Epithelial cell of esophagus (primary cell): ENCODE data around the gene GALNT12.

Experiments
- DNase-seq: peaks from one replicate; pipeline ENCODE4 v3.0.0; 2010; ENCODE audit warnings: low read depth
- H3K4me3 ChIP-seq: 2 replicates; pipeline ENCODE4 v1.5.1; 2011; ENCODE audit warnings: mild to moderate bottlenecking, low read length, control low read depth
- CTCF ChIP-seq: IDR thresholded peaks from 2 replicates; pipeline ENCODE4 v1.5.1; 2011; ENCODE audit warnings: low read depth, mild to moderate bottlenecking, low read length, control low read depth, inconsistent platforms; ENCODE audit not compliant: insufficient read depth; ENCODE audit errors: missing control alignments

Gene GALNT12

DNA sequence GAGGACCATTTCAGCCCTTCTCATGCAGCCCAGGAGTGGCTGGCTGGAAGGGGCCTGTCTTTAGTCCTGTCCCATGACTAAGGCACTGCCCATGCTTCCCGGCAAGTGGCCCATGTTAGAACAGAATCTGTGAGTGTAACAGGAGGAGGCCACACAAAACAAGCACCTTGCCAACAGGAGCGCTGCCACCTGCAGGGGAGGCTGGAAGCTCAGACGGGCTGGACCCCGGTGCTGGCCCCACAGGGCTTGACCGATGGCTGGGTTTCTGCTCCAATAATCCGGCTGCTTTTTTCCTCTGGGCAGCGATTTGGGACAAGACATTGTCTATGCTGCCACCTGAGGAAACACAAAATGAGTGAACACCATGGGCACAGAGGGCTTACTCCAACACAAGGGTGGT, 39.6 kb upstream of the GALNT12 start:
- no peak for DNase-seq
- H3K4me3 ChIP-seq, result no peak overlapping the region
- TF ChIP-seq CTCF, result no peak

GRCh38 chr9:98768344-98768743, 39.1 kb upstream of the GALNT12 start:
- TF ChIP-seq CTCF, result no peak
- no peak overlapping the region for H3K4me3 ChIP-seq
- no peak for DNase-seq

GRCh38 chr9:98770717-98771116, 36.8 kb upstream of the GALNT12 start:
- TF ChIP-seq CTCF, result no peak
- no peak overlapping the region for H3K4me3 ChIP-seq
- DNase-seq, result no peak

GRCh38 chr9:98771209-98771874, 36.1 kb upstream of the GALNT12 start:
- no peak for TF ChIP-seq CTCF
- H3K4me3 ChIP-seq, result no peak overlapping the region
- DNase-seq, result no peak

DNA sequence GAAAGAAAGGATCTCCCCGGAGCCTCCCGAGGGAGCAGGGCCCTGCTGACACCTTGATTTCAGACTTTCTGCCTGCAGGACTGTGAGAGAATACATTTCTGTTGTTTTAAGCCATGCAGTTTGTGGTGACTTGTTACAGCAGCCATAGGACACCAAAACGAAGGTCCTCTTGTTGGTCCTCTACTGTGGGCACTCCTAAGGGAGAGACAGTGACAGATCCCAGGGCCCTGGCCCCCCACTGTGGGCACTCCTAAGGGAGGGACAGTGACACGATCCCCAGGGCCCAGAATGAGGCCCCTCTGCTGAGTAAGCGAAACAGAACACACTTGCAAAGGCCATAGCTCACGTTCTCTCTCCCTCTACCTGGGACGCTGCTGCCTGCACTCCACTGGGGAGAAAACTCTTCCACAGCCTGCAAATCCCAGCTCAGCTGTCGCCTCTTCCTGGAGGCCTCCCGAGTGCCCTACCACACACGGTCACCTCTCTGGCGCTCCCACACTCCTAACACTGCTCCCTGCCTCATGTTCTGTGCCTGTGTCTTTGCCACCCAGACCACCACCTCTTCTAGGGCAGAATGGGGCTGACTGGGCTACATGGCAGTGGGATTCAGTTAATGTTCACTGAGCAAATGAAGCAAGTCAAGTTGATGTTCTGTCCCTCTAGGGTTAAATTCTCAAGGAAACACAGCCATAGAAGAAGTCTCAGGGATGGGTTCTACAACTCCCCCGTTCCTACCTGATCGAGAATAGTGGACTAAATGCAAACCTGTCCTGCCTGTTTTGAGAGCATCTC, 34.9 kb upstream of the GALNT12 start:
- H3K4me3 ChIP-seq, result no peak overlapping the region
- TF ChIP-seq CTCF, result no peak
- DNase-seq, result no peak

- no peak for DNase-seq
- no peak overlapping the region for H3K4me3 ChIP-seq
- TF ChIP-seq CTCF, result no peak
Observed at GRCh38 chr9:98773721-98774120, 33.7 kb upstream of the GALNT12 start.
